Measurements from ENCODE around the gene ZMYND8.
"Not testable (repeated sequence)": the region's sequence is repeated elsewhere in the genome, so short reads cannot be mapped to it uniquely, and the experiment has no call there.

ZMYND8 gene

GRCh38 chr20:47220161-47220582 lies 136.3 kb downstream of the ZMYND8 start:
- Mint-ChIP-seq H3K27me3 (no peaks in the 10 kb centered on the region), H3K27ac (peak overlapping the region; percentile 58), H3K9me3 (no peaks in the 10 kb centered on the region), H3K4me3 (no peak overlapping the region), H3K36me3 (ENCODE audit: low read depth) (peaks cover 92% of the 10 kb centered on the region), H3K4me1 (ENCODE audit: low read depth) (peaks cover 4% of the 10 kb centered on the region)
- peak; percentile 71 for DNase-seq

- no peak for DNase-seq
- H3K4me3 Mint-ChIP-seq: no peak overlapping the region
- H3K27ac Mint-ChIP-seq: peak overlapping the region; percentile 67
- H3K36me3 Mint-ChIP-seq (ENCODE audit: low read depth): peaks cover 71% of the 10 kb centered on the region
- H3K4me1 Mint-ChIP-seq (ENCODE audit: low read depth): peaks cover 4% of the 10 kb centered on the region
- H3K9me3 Mint-ChIP-seq: no peaks in the 10 kb centered on the region
- H3K27me3 Mint-ChIP-seq: no peaks in the 10 kb centered on the region
Measured at GRCh38 chr20:47217482-47218446, 138.7 kb downstream of the ZMYND8 start.

GRCh38 chr20:47216819-47217410 lies 139.6 kb downstream of the ZMYND8 start:
- Mint-ChIP-seq H3K9me3 (no peaks in the 10 kb centered on the region), H3K36me3 (ENCODE audit: low read depth) (peaks cover 62% of the 10 kb centered on the region), H3K27ac (no peak overlapping the region), H3K4me3 (no peak overlapping the region), H3K4me1 (ENCODE audit: low read depth) (peaks cover 3% of the 10 kb centered on the region), H3K27me3 (no peaks in the 10 kb centered on the region)
- no peak for DNase-seq

GRCh38 chr20:47215653-47216397 lies 140.7 kb downstream of the ZMYND8 start:
- no peaks in the 10 kb centered on the region for H3K9me3 Mint-ChIP-seq
- DNase-seq: no peak
- peak overlapping the region; percentile 23 for H3K27ac Mint-ChIP-seq
- peaks cover 51% of the 10 kb centered on the region for H3K36me3 Mint-ChIP-seq (ENCODE audit: low read depth)
- H3K27me3 Mint-ChIP-seq: no peaks in the 10 kb centered on the region
- H3K4me1 Mint-ChIP-seq (ENCODE audit: low read depth): peaks cover 3% of the 10 kb centered on the region
- no peak overlapping the region for H3K4me3 Mint-ChIP-seq

GRCh38 chr20:47213966-47214365 lies 142.5 kb downstream of the ZMYND8 start:
- no peaks in the 10 kb centered on the region for H3K9me3 Mint-ChIP-seq
- H3K27ac Mint-ChIP-seq: no peak overlapping the region
- H3K4me3 Mint-ChIP-seq: no peak overlapping the region
- H3K36me3 Mint-ChIP-seq (ENCODE audit: low read depth): peaks cover 47% of the 10 kb centered on the region
- no peaks in the 10 kb centered on the region for H3K27me3 Mint-ChIP-seq
- DNase-seq: no peak
- H3K4me1 Mint-ChIP-seq (ENCODE audit: low read depth): peaks cover 3% of the 10 kb centered on the region

- Mint-ChIP-seq H3K4me1 (ENCODE audit: low read depth) (no peaks in the 10 kb centered on the region), H3K4me3 (no peak overlapping the region), H3K9me3 (no peaks in the 10 kb centered on the region), H3K36me3 (ENCODE audit: low read depth) (peaks cover 44% of the 10 kb centered on the region), H3K27ac (no peak overlapping the region), H3K27me3 (no peaks in the 10 kb centered on the region)
- no peak for DNase-seq
Measured at GRCh38 chr20:47212606-47213207, 143.8 kb downstream of the ZMYND8 start.

- Mint-ChIP-seq H3K4me1 (ENCODE audit: low read depth) (peaks cover under 1% of the 10 kb centered on the region), H3K9me3 (no peaks in the 10 kb centered on the region), H3K4me3 (no peak overlapping the region), H3K36me3 (ENCODE audit: low read depth) (peaks cover 34% of the 10 kb centered on the region), H3K27me3 (no peaks in the 10 kb centered on the region), H3K27ac (no peak overlapping the region)
- DNase-seq: no peak
Measured at GRCh38 chr20:47211036-47211435, 145.5 kb downstream of the ZMYND8 start.

- no peaks in the 10 kb centered on the region for H3K9me3 Mint-ChIP-seq
- H3K4me1 Mint-ChIP-seq (ENCODE audit: low read depth): peaks cover 6% of the 10 kb centered on the region
- H3K27me3 Mint-ChIP-seq: no peaks in the 10 kb centered on the region
- no peak for DNase-seq
- no peak overlapping the region for H3K4me3 Mint-ChIP-seq
- no peak overlapping the region for H3K27ac Mint-ChIP-seq
- H3K36me3 Mint-ChIP-seq (ENCODE audit: low read depth): peaks cover 29% of the 10 kb centered on the region
Measured at GRCh38 chr20:47210470-47210869, 146.0 kb downstream of the ZMYND8 start.

- Mint-ChIP-seq H3K27me3 (no peaks in the 10 kb centered on the region), H3K27ac (no peak overlapping the region), H3K36me3 (ENCODE audit: low read depth) (peaks cover 25% of the 10 kb centered on the region), H3K4me1 (ENCODE audit: low read depth) (peaks cover 7% of the 10 kb centered on the region), H3K9me3 (no peaks in the 10 kb centered on the region), H3K4me3 (no peak overlapping the region)
- no peak for DNase-seq
Measured at GRCh38 chr20:47209982-47210381, 146.5 kb downstream of the ZMYND8 start.

GRCh38 chr20:47208534-47209174 lies 147.8 kb downstream of the ZMYND8 start:
- no peak overlapping the region for H3K4me3 Mint-ChIP-seq
- peaks cover 7% of the 10 kb centered on the region for H3K4me1 Mint-ChIP-seq (ENCODE audit: low read depth)
- H3K27me3 Mint-ChIP-seq: no peaks in the 10 kb centered on the region
- no peak for DNase-seq
- no peaks in the 10 kb centered on the region for H3K9me3 Mint-ChIP-seq
- peaks cover 25% of the 10 kb centered on the region for H3K36me3 Mint-ChIP-seq (ENCODE audit: low read depth)
- H3K27ac Mint-ChIP-seq: no peak overlapping the region

- Mint-ChIP-seq H3K27ac (no peak overlapping the region), H3K27me3 (no peaks in the 10 kb centered on the region)
- no peak for DNase-seq
Measured at GRCh38 chr20:47206962-47207641, 149.4 kb downstream of the ZMYND8 start.

GRCh38 chr20:47206552-47206951 lies 149.9 kb downstream of the ZMYND8 start:
- peaks cover 25% of the 10 kb centered on the region for H3K36me3 Mint-ChIP-seq (ENCODE audit: low read depth)
- not testable (repeated sequence) for H3K4me3 Mint-ChIP-seq; H3K27ac Mint-ChIP-seq; DNase-seq; H3K4me1 Mint-ChIP-seq (ENCODE audit: low read depth); H3K9me3 Mint-ChIP-seq; H3K27me3 Mint-ChIP-seq

More at GRCh38 chr20:47206962-47207641, 149.4 kb downstream of the ZMYND8 start:
- Mint-ChIP-seq H3K36me3 (ENCODE audit: low read depth) (peaks cover 25% of the 10 kb centered on the region), H3K4me1 (ENCODE audit: low read depth) (peaks cover 7% of the 10 kb centered on the region), H3K9me3 (no peaks in the 10 kb centered on the region), H3K4me3 (no peak overlapping the region)

GRCh38 chr20:47205577-47206123 lies 150.8 kb downstream of the ZMYND8 start:
- peak; percentile 74 for DNase-seq
- Mint-ChIP-seq H3K36me3 (ENCODE audit: low read depth) (peaks cover 25% of the 10 kb centered on the region), H3K27me3 (no peaks in the 10 kb centered on the region), H3K27ac (no peak overlapping the region), H3K9me3 (no peaks in the 10 kb centered on the region), H3K4me1 (ENCODE audit: low read depth) (peaks cover 7% of the 10 kb centered on the region), H3K4me3 (no peak overlapping the region)

Data from activated T-cell treated with anti-CD3 and anti-CD28 coated beads, Interleukin-2, amount 50 U/mL, for 24 hours (primary cell).